ENCODE data around the gene RTKN2.

DNA sequence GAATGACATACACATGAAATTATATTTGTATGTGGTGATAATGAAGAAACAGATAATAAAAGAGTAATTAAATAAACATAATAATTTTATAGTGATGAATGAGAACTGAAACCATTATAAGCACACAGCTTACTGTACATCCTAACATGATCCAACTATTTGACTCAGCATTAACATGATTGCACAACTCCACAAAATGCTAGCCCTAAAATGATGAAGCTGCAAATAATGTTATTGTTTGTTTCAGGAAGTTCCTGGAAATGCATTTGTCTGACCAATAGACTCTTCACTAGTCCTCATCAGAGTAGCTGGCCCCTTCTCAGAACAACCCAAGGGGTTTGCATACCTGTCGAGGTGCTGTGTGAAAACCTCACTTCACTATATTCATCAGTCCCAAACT is 115.5 kb downstream of the RTKN2 start:
- TF ChIP-seq, protein P1, sequence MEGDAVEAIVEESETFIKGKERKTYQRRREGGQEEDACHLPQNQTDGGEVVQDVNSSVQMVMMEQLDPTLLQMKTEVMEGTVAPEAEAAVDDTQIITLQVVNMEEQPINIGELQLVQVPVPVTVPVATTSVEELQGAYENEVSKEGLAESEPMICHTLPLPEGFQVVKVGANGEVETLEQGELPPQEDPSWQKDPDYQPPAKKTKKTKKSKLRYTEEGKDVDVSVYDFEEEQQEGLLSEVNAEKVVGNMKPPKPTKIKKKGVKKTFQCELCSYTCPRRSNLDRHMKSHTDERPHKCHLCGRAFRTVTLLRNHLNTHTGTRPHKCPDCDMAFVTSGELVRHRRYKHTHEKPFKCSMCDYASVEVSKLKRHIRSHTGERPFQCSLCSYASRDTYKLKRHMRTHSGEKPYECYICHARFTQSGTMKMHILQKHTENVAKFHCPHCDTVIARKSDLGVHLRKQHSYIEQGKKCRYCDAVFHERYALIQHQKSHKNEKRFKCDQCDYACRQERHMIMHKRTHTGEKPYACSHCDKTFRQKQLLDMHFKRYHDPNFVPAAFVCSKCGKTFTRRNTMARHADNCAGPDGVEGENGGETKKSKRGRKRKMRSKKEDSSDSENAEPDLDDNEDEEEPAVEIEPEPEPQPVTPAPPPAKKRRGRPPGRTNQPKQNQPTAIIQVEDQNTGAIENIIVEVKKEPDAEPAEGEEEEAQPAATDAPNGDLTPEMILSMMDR (IDR thresholded peaks at IDR 0.05): no peak
- no peak for TF ChIP-seq POLR2AphosphoS5 (IDR thresholded peaks at IDR 0.05; ENCODE audit: low read depth, low read length)
- TF ChIP-seq, protein P2, sequence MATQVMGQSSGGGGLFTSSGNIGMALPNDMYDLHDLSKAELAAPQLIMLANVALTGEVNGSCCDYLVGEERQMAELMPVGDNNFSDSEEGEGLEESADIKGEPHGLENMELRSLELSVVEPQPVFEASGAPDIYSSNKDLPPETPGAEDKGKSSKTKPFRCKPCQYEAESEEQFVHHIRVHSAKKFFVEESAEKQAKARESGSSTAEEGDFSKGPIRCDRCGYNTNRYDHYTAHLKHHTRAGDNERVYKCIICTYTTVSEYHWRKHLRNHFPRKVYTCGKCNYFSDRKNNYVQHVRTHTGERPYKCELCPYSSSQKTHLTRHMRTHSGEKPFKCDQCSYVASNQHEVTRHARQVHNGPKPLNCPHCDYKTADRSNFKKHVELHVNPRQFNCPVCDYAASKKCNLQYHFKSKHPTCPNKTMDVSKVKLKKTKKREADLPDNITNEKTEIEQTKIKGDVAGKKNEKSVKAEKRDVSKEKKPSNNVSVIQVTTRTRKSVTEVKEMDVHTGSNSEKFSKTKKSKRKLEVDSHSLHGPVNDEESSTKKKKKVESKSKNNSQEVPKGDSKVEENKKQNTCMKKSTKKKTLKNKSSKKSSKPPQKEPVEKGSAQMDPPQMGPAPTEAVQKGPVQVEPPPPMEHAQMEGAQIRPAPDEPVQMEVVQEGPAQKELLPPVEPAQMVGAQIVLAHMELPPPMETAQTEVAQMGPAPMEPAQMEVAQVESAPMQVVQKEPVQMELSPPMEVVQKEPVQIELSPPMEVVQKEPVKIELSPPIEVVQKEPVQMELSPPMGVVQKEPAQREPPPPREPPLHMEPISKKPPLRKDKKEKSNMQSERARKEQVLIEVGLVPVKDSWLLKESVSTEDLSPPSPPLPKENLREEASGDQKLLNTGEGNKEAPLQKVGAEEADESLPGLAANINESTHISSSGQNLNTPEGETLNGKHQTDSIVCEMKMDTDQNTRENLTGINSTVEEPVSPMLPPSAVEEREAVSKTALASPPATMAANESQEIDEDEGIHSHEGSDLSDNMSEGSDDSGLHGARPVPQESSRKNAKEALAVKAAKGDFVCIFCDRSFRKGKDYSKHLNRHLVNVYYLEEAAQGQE (IDR thresholded peaks at IDR 0.05; ENCODE audit: insufficient read depth in 1 of 2, low read depth in 2 of 2, low read length in 1 of 2): no peak

Measured in Panc1 (cell line).